Measurements from ENCODE around the gene TMEM39A.

GRCh38 chr3:119510690-119511089 is 47.3 kb upstream of the TMEM39A start:
- no peak for TF ChIP-seq POLR2AphosphoS5 (IDR thresholded peaks at IDR 0.05; ENCODE audit: low read depth, low read length)
- no peak for TF ChIP-seq TAF1 (IDR thresholded peaks at IDR 0.05; ENCODE audit: borderline replicate concordance, low read depth, low read length)
- TF ChIP-seq POLR2A (IDR thresholded peaks at IDR 0.05; ENCODE audit: low read depth, low read length): no peak

All from GM12892 (cell line).